NCI-H1417 treated with DMSO at 0.1 percent for 48 hours (cell line): ENCODE measurements around the gene SLC12A5.

ENCODE experiments used
- DNase-seq: peaks from one replicate; lab custom pipeline; 2025; lab: John Stamatoyannopoulos, UW

SLC12A5 gene

GRCh38 chr20:46027245-46027853 lies 1.7 kb upstream of the SLC12A5 start:
- no peak for DNase-seq

GRCh38 chr20:46028110-46028509 lies 905 bp upstream of the SLC12A5 start:
- no peak for DNase-seq

GRCh38 chr20:46030284-46031013 lies 1.4 kb downstream of the SLC12A5 start:
- no peak for DNase-seq

GRCh38 chr20:46031014-46031569 lies 2.1 kb downstream of the SLC12A5 start:
- DNase-seq = no peak

GRCh38 chr20:46031701-46032254 lies 2.8 kb downstream of the SLC12A5 start:
- DNase-seq = peak; percentile 66

- no peak for DNase-seq
These were observed 5.0 kb downstream of the SLC12A5 start for GRCh38 chr20:46034039-46034438.

GRCh38 chr20:46035253-46035652 lies 6.2 kb downstream of the SLC12A5 start:
- DNase-seq = no peak

GRCh38 chr20:46035713-46036112 lies 6.7 kb downstream of the SLC12A5 start:
- no peak for DNase-seq

GRCh38 chr20:46036370-46036769 lies 7.4 kb downstream of the SLC12A5 start:
- DNase-seq = no peak

GRCh38 chr20:46037036-46037435 lies 8.0 kb downstream of the SLC12A5 start:
- DNase-seq = no peak

- DNase-seq = no peak
These were observed 12.0 kb downstream of the SLC12A5 start for GRCh38 chr20:46040902-46041535.

- no peak for DNase-seq
These were observed 14.5 kb downstream of the SLC12A5 start for GRCh38 chr20:46043556-46043955.

GRCh38 chr20:46044896-46045295 lies 15.9 kb downstream of the SLC12A5 start:
- no peak for DNase-seq

GRCh38 chr20:46046588-46047310 lies 17.7 kb downstream of the SLC12A5 start:
- no peak for DNase-seq

- DNase-seq = no peak
These were observed 18.8 kb downstream of the SLC12A5 start for GRCh38 chr20:46047821-46048220.

- DNase-seq = no peak
These were observed 20.2 kb downstream of the SLC12A5 start for GRCh38 chr20:46049190-46049589.

- DNase-seq = no peak
These were observed 20.8 kb downstream of the SLC12A5 start for GRCh38 chr20:46049815-46050214.

GRCh38 chr20:46050444-46050843 lies 21.4 kb downstream of the SLC12A5 start:
- DNase-seq = no peak

- no peak for DNase-seq
These were observed 21.9 kb downstream of the SLC12A5 start for GRCh38 chr20:46050885-46051284.

GRCh38 chr20:46051556-46052308 lies 22.7 kb downstream of the SLC12A5 start:
- no peak for DNase-seq

GRCh38 chr20:46053416-46053815 lies 24.4 kb downstream of the SLC12A5 start:
- DNase-seq = no peak
